Measurements from ENCODE around the gene SFTPA2.
"Not testable (repeated sequence)": the region's sequence is repeated elsewhere in the genome, so short reads cannot be mapped to it uniquely, and the experiment has no call there.

SFTPA2 gene

DNA sequence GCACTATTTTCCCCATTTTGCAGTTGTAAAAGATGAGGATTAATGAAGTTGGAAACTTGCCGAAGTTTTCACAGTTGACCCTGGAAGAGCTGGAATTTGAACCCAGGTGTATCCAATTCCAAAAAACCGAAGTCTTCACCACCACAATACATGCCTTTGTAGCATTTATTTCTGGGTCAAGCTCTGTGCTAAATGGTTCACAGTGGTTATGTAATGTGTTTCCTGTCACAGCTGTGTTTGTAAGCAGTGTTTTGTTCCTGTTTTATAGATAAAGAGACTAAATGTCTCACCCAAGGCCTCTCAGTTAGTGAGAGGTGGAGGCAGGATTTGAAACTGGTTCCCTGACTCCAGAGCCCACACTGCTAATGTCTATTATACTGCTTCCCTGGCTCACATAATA lies 17.6 kb downstream of the SFTPA2 start:
- no peaks in the 10 kb centered on the region for H3K36me3 Mint-ChIP-seq (ENCODE audit: low read depth)
- H3K27me3 Mint-ChIP-seq: no peaks in the 10 kb centered on the region
- no peak for DNase-seq
- peaks cover 10% of the 10 kb centered on the region for H3K4me1 Mint-ChIP-seq (ENCODE audit: low read depth)
- no peak overlapping the region for H3K27ac Mint-ChIP-seq
- no peaks in the 10 kb centered on the region for H3K9me3 Mint-ChIP-seq
- H3K4me3 Mint-ChIP-seq: no peak overlapping the region

DNA sequence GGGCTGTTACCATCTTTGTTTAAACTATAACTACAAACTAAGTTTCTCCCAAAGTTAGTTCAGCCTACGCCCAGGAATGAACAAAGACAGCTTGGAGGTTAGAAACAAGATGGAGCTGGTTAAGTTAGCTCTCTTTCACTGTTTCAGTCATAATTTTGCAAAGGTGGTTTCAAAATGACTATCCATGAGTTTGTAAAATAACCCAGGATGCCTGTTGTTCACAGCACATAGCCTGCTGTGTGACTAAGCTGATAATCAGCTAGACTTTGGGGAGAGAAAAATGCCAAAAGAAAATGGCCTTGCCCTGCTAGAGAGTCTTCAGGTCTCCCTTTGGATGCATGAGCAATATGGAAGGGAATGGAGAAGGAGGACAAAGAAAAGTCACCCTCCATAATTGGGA lies 19.3 kb downstream of the SFTPA2 start:
- H3K9me3 Mint-ChIP-seq; H3K27ac Mint-ChIP-seq; DNase-seq; H3K4me3 Mint-ChIP-seq; H3K4me1 Mint-ChIP-seq (ENCODE audit: low read depth); H3K36me3 Mint-ChIP-seq (ENCODE audit: low read depth); H3K27me3 Mint-ChIP-seq: not testable (repeated sequence)

DNA sequence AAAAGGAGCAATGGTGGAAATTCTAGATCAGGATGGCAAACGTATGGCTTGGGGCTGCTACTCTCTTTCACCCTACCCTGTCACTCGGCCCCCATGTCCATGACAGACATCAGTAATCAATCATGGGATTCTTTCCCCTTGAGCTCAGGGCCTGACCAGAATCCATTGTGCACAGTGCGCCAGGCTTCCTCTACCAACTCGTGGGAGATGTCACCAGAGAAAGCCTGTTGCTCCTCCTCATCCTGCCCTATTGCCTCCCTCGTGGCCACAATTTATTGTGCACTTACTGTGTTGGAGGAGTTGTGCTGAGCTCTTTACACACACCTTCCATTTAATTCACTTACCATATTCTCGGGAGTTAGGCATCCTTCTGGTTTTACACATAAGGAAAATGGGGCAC lies 21.9 kb downstream of the SFTPA2 start:
- not testable (repeated sequence) for H3K27ac Mint-ChIP-seq; H3K4me3 Mint-ChIP-seq; H3K9me3 Mint-ChIP-seq; H3K4me1 Mint-ChIP-seq (ENCODE audit: low read depth); H3K36me3 Mint-ChIP-seq (ENCODE audit: low read depth); DNase-seq; H3K27me3 Mint-ChIP-seq

DNA sequence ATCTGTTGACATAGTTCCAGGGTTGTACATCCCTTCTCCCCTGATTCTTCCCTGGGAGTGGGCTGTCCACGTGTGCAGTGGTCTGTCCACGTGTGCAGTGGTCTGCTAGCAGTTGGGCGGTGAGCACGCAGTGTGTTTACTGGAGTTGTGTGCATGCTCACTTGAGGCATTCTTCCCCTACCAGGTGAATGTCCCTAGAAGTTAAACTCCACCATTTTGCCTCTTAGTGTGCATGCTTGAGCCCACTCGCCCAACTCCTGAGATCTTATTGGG lies 26.4 kb downstream of the SFTPA2 start:
- H3K27ac Mint-ChIP-seq, H3K9me3 Mint-ChIP-seq: not testable (repeated sequence)

DNA sequence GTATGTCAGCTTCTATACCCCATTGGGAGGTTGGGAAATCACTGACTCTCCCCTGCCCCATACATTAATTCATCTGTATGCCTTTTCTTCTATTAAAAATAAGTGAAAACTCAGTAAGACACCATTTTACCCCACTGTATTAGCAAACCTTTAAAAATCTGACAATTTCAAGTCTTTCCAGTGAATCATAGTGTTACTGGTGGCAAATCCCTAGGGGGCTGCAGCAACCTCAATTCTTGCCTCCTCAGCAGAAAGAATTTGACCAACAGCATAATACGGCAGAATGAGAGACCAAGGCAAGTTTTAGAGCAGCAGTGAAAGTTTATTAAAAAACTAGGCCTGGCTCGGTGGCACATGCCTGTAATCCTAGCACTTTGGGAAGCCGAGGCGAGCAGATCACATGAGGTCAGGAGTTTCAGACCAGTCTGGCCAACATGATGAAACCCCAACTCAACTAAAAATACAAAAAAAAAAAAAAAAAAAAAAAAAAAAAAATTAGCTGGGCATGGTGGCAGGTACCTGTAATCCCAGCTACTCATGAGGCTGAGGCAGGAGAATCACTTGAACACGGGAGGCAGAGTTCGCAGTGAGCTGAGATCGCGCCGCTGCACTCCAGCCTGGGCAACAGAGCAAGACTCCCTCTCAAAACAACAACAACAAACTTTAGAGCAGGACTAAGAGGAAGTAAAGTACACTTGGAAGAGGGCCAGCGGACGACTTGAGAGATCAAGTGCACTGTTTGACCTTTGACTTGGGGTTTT lies 26.9 kb downstream of the SFTPA2 start:
- not testable (repeated sequence) for H3K4me3 Mint-ChIP-seq; H3K27ac Mint-ChIP-seq; H3K4me1 Mint-ChIP-seq (ENCODE audit: low read depth); H3K36me3 Mint-ChIP-seq (ENCODE audit: low read depth); H3K9me3 Mint-ChIP-seq; DNase-seq; H3K27me3 Mint-ChIP-seq

More for the DNA sequence above, 26.4 kb downstream of the SFTPA2 start:
- not testable (repeated sequence) for H3K36me3 Mint-ChIP-seq (ENCODE audit: low read depth); H3K4me3 Mint-ChIP-seq; H3K27me3 Mint-ChIP-seq; H3K4me1 Mint-ChIP-seq (ENCODE audit: low read depth); DNase-seq

DNA sequence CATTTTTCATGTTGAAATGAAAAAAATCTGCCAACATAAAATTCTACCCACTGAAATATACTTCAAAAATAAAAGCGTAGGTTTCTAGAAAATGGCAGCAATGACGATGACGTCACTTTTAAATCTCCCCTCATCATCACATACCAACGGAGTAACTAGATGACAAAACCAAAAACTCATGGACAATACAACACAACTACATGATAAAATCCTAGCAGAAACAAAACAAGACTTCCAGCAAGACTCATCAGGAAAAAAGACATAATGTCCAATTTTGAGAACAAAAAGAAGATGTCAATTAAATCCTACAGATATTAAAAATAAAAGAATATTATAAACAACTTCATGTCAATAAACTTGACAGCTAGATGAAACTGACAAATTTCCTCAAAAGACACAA lies 31.9 kb downstream of the SFTPA2 start:
- H3K4me3 Mint-ChIP-seq; H3K27me3 Mint-ChIP-seq; H3K9me3 Mint-ChIP-seq; H3K36me3 Mint-ChIP-seq (ENCODE audit: low read depth); H3K27ac Mint-ChIP-seq; DNase-seq; H3K4me1 Mint-ChIP-seq (ENCODE audit: low read depth): not testable (repeated sequence)

DNA sequence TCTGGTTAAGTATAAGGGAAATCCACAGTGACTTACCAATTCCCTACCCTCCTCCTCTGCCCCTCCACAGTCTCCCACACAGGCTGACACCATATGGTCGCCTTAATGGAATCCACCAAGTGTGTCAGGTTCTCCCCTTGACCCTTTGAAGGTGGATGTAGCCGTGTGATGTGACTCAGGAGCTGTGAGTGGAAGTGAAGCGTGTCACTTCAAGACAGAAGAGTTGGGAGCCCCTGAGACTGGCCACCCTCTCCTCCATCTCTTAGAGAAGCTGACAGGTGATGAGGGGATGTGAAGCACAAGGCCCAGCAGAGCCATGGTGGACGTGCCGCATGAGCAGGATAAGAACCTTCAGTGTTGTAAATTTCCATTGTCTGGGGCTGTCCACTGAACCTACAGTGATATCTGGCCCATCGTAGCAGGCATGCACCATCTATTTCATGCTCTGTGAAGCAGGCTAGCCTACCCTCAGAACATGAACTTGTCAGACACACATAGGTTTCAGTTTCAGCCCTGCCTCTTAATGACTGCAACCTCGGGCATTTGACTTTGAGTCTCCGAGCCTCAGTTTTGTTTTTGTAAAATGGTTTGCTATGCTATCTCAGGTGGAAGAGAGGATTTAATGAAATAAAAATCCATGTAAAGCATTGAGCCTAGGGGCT lies 35.0 kb downstream of the SFTPA2 start:
- not testable (repeated sequence) for H3K27me3 Mint-ChIP-seq; DNase-seq; H3K36me3 Mint-ChIP-seq (ENCODE audit: low read depth); H3K9me3 Mint-ChIP-seq; H3K4me3 Mint-ChIP-seq; H3K4me1 Mint-ChIP-seq (ENCODE audit: low read depth); H3K27ac Mint-ChIP-seq

DNA sequence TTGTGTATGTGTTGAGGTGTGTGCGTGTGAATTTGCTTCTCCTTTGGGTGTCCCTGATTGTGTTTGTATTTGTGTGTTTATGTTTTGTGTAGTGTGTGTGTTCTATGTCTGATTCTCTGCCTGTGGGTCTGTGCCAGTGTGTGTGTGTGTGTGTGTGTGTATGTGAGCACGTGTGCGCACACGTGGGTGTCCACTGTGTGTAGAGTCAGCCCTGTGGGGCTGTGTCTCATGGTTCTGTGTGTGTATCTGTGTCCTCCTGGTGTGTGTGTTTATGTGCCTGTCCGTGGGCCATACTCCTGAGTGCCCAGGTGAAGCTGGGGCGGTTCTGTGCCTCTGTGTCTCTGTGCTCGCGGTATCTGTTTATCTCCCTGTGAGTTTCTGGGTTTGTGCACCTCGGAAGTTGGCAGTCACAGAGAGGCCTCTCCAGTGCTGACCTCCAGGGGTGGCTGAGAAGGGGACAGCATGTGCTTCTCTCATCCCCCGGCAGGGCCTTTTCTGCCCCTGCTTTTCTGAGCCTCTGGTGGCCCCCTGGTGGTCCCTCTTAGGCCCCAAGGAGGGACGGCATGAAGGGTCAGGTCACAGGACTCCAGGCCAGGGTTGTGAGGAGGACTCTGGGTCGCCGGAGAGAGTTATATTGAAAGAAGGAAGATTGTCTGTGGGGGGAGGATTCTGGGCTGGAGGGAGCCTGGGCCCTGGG lies 36.9 kb downstream of the SFTPA2 start:
- not testable (repeated sequence) for H3K9me3 Mint-ChIP-seq; DNase-seq; H3K27ac Mint-ChIP-seq; H3K27me3 Mint-ChIP-seq; H3K4me1 Mint-ChIP-seq (ENCODE audit: low read depth); H3K4me3 Mint-ChIP-seq; H3K36me3 Mint-ChIP-seq (ENCODE audit: low read depth)

DNA sequence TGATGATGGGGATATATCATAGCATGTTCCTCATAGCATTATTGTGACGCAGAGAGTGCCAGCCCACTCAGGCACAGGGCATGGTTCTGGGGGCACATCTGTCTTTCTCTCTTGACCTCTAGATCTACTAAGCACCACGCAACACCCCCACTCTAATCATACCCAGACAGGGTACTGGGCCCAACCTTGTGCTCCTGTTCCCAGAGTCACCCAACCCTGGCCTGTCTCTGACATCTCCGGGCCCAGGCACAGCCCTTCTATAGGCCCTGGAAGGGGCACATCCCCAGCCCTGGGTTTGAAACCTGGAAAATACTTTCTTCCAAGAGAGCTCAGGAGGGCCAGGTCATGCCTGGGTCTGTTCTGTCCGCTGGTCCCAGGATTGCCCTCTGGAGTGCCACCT lies 37.7 kb downstream of the SFTPA2 start:
- DNase-seq; H3K36me3 Mint-ChIP-seq (ENCODE audit: low read depth); H3K4me1 Mint-ChIP-seq (ENCODE audit: low read depth); H3K27me3 Mint-ChIP-seq; H3K27ac Mint-ChIP-seq; H3K9me3 Mint-ChIP-seq; H3K4me3 Mint-ChIP-seq: not testable (repeated sequence)

DNA sequence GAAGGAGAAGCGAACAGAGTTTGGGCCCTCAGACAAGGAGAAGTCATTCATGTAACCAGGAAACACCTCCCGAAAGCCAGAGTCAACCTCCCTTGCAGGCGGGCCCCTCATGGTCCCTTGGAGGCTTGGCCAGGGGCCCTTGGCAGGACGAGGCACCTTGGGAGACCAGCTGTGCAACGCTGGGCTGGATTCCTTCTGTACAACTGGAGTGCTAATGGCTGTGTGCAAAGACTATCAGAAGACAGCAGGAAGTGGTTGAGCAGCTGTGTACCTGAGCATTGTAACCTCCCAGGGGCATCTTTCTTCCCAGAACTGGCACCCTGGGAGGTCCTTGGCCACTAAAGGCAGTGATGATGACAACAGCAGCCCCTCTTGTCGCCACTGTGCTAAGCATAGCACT lies 38.5 kb downstream of the SFTPA2 start:
- not testable (repeated sequence) for H3K4me1 Mint-ChIP-seq (ENCODE audit: low read depth); H3K36me3 Mint-ChIP-seq (ENCODE audit: low read depth); H3K4me3 Mint-ChIP-seq; H3K27me3 Mint-ChIP-seq; H3K27ac Mint-ChIP-seq; DNase-seq; H3K9me3 Mint-ChIP-seq

DNA sequence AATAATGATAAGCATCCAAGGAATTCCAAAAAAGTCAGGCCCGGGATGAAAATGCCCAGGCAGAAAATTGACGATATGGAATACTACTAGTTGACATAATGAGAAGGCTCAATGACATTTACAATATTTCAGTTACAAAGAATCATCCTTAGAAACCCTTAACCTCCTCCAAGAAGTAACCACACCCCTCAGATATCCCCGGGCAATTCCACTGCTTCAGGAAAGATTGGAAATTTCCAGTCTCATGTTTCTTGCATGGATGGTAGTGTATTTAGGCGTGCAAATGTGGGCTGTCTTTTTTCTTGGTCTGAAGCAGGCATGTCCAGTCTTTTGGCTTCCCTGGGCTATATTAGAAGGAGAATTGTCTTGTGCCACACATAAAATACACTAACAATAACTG lies 42.6 kb downstream of the SFTPA2 start:
- H3K27ac Mint-ChIP-seq; H3K36me3 Mint-ChIP-seq (ENCODE audit: low read depth); DNase-seq; H3K4me3 Mint-ChIP-seq; H3K4me1 Mint-ChIP-seq (ENCODE audit: low read depth); H3K9me3 Mint-ChIP-seq: not testable (repeated sequence)
- peaks cover 12% of the 10 kb centered on the region for H3K27me3 Mint-ChIP-seq

DNA sequence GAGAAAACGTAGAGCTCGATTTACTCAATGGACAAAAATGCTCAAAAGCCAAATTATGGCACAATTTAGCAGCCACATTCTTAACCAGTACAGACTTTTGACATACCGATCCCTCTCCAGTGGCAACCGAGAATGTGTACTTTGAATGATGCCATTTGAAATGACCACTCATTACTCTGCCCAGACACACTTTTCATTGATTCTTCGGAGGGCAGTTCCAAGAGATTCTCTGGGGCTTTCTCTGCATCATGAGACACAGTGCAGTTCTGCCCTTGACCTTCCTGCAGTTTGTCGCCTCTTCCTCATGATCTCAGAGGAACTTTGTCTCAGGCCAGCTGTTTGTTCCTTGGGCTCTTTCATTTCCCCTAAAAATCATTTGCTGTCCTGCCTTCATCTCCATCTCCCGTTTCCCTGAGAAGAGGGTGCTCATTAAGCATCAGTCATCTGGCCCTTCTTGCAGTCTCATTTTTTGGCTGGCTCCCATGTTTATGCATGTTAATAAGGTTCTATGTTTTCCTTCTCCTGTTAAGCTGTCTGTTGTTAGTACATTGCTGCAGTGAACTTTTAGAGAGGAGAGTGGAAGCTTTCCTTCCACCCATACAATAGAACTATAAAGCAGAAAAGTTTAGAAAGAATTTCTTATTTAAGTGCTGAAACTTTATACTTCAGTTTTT lies 43.5 kb downstream of the SFTPA2 start:
- not testable (repeated sequence) for H3K27ac Mint-ChIP-seq; H3K4me1 Mint-ChIP-seq (ENCODE audit: low read depth); H3K36me3 Mint-ChIP-seq (ENCODE audit: low read depth); H3K9me3 Mint-ChIP-seq; H3K4me3 Mint-ChIP-seq; DNase-seq
- peaks cover 12% of the 10 kb centered on the region for H3K27me3 Mint-ChIP-seq

DNA sequence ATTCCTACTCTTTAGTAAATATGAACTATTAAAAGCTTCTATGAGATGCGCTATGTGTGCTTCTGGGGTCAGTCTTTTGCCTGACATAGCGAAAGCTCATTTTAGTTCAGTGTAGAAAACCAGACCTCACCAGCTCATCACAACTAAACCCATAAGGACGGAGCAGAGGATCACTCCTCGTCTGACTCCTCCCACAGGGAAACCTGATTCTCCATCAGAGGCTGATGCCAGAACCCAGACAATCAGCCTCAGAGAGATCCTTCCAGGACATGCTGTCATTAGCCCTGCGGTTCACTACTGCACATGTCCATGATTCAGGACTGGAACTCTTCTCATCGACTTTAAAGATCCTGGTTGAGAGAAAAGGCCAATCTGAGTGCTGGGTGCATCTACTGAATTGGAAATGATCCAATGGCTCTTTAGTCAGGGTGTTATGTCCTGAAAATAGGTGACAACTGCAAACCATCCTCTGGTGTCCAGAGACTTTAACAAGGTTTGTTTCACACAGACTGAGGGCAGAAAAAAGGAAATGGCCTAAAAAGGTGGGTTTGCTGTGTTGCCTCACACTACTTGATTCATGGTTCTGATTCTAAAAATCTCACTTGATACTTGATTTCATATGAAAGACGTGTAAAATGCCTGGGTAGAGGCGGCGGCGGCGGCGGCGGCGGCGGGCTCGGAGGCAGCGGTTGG lies 48.2 kb downstream of the SFTPA2 start, which contains the start of gene EIF5AL1:
Gene EIF5AL1 (plus strand): TSS at position 643 of the 693 bp plus-strand sequence. CDS start 117 bp downstream, outside the sequence.
- H3K27ac Mint-ChIP-seq; DNase-seq; H3K9me3 Mint-ChIP-seq; H3K36me3 Mint-ChIP-seq (ENCODE audit: low read depth); H3K4me1 Mint-ChIP-seq (ENCODE audit: low read depth); H3K4me3 Mint-ChIP-seq: not testable (repeated sequence)
- peaks cover 14% of the 10 kb centered on the region for H3K27me3 Mint-ChIP-seq

DNA sequence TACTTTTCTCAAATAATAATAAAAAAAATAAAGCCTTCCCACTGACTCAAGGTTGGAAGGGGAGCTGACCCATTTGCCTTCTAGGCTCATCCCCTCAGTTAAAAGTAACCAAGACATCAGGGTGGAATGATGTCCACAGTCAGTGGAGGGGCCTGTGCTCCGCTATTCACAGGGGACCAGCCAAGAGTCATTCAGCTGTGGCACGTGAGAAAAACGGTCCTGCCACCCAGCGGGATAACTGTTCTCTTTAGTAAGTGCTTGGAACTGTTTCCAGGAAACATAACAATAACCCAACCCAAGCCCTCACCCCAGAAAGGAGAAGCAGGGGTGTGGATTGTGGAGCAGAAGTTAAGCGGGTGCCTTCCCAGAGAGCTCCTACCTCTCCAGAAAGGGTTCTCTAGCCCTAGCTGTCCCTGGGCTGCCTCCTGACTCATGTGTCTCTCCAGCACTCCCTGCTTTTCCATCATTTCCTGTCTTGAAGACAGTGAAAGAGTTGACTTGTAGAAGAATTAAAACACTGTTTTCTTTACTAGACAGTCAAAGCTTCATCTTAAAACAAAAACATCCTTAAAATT lies 50.2 kb downstream of the SFTPA2 start:
- DNase-seq; H3K36me3 Mint-ChIP-seq (ENCODE audit: low read depth); H3K4me3 Mint-ChIP-seq; H3K27ac Mint-ChIP-seq; H3K9me3 Mint-ChIP-seq; H3K4me1 Mint-ChIP-seq (ENCODE audit: low read depth): not testable (repeated sequence)
- H3K27me3 Mint-ChIP-seq: peaks cover 15% of the 10 kb centered on the region
